K562 (cell line): ENCODE measurements around the gene PARP14. TPM values are rescaled to one million over a fixed set of nuclear protein-coding genes. Genes with fewer than 3 reads are reported as not detected.

Source experiments
- ATAC-seq: fragments of 200-7000 bp; cut with Tn5 transposase; 3 replicates; pipeline ENCODE4 v1.9.1; 2020; ENCODE audit warnings: moderate library complexity
- BruUV-seq: library from RNA; stranded (reverse); fragments of 400-500 nt; replicated peaks from 2 replicates; lab custom pipeline; 2021; lab: Mats Ljungman, UMichigan
- CTCF ChIA-PET: fragments of 300-600 bp; formaldehyde crosslinking; extraction: SDS; loops from one replicate; lab custom pipeline; 2021; ENCODE audit warnings: low intra/inter-chr PET ratio; lab: Yijun Ruan, JAX
- POLR2A ChIA-PET: fragments of 300-600, 350-650 bp; sonication (Branson Sonifier 250); formaldehyde crosslinking; extraction: SDS; loops from one replicate; lab custom pipeline; 2021; ENCODE audit warnings: antibody characterized with exemption, inconsistent platforms; lab: Yijun Ruan, JAX
- DNase-seq, 4 experiments: peaks; one replicate each; pipeline versions ENCODE4 v3.0.0 to v3.0.0-alpha.2; 2011 to 2018; ENCODE audit warnings: low spot score in 3 of 4, mixed read lengths in 3 of 4; ENCODE audit errors: extremely low read depth in 1 of 4
- FAIRE-seq: peaks from 2 replicates; lab custom pipeline; 2011; peaks lifted over from hg19 to GRCh38; lab: Jason Lieb, UNC
- H2AFZ ChIP-seq: 2 replicates; pipeline ENCODE4 v1.6.0; 2011; ENCODE audit warnings: low read depth, low read length, control low read depth, inconsistent platforms
- H3K27ac ChIP-seq: fragments of 200-600 bp; 3 replicates; pipeline ENCODE4 v1.8.0; 2011; ENCODE audit warnings: low read depth, mild to moderate bottlenecking, control low read depth, inconsistent platforms, low read length, moderate library complexity, mixed read lengths; ENCODE audit errors: extremely low read depth
- H3K27me3 ChIP-seq, 2 experiments: fragments of 300-600 bp in 1 of 2; 2 replicates in 1 of 2; 3 replicates in 1 of 2; pipeline versions ENCODE4 v1.6.0 to v1.8.0; 2011; ENCODE audit warnings: inconsistent platforms in 2 of 2, low read length in 2 of 2, mild to moderate bottlenecking in 1 of 2, mixed read lengths in 1 of 2, moderate library complexity in 1 of 2; ENCODE audit not compliant: control insufficient read depth in 2 of 2, insufficient read depth in 2 of 2
- H3K36me3 ChIP-seq: fragments of 300-600 bp; 3 replicates; pipeline ENCODE4 v1.8.0; 2011; ENCODE audit warnings: mild to moderate bottlenecking, low read length, inconsistent platforms; ENCODE audit not compliant: control insufficient read depth, insufficient read depth
- H3K4me1 ChIP-seq, 2 experiments: fragments of 200-600 bp in 1 of 2; replicated peaks in 1 of 2; 2 replicates in 1 of 2; 3 replicates in 1 of 2; pipeline versions ENCODE4 v1.5.1 to v1.8.0; 2011; ENCODE audit warnings: inconsistent platforms in 2 of 2, low read length in 2 of 2, mild to moderate bottlenecking in 1 of 2, mixed read lengths in 1 of 2, moderate library complexity in 1 of 2; ENCODE audit not compliant: control insufficient read depth in 2 of 2, insufficient read depth in 2 of 2
- H3K4me2 ChIP-seq: 2 replicates; pipeline ENCODE4 v1.6.1; 2011; ENCODE audit warnings: low read length, control low read depth, inconsistent platforms, mixed read lengths; ENCODE audit not compliant: insufficient read depth
- H3K4me3 ChIP-seq: fragments of 200-600 bp; sonication (generic), shearing (Covaris generic); 2 replicates; pipeline ENCODE4 v1.5.1; 2016; ENCODE audit warnings: control low read depth, inconsistent platforms
- H3K79me2 ChIP-seq: fragments of 200-600 bp; 3 replicates; pipeline ENCODE4 v1.8.0; 2011; ENCODE audit warnings: low read length, inconsistent platforms; ENCODE audit not compliant: control insufficient read depth, insufficient read depth
- H3K9ac ChIP-seq, 2 experiments: 2 replicates each; pipeline versions ENCODE4 v1.6.0 to v1.6.1; 2011; ENCODE audit warnings: low read depth in 2 of 2, low read length in 2 of 2, control low read depth in 1 of 2, inconsistent platforms in 1 of 2, mild to moderate bottlenecking in 1 of 2, mixed read lengths in 1 of 2; ENCODE audit not compliant: insufficient read depth in 1 of 2
- H3K9me1 ChIP-seq: one replicate; pipeline ENCODE4 v1.6.0; 2011; ENCODE audit warnings: inconsistent platforms, mild to moderate bottlenecking, low read length, moderate library complexity; ENCODE audit not compliant: control insufficient read depth, insufficient read depth
- H3K9me3 ChIP-seq: replicated peaks from 2 replicates; pipeline ENCODE4 v1.5.1; 2011; ENCODE audit warnings: low read depth, low read length, inconsistent platforms; ENCODE audit not compliant: control insufficient read depth, insufficient read depth
- H4K20me1 ChIP-seq: replicated peaks from 2 replicates; pipeline ENCODE4 v1.6.1; 2011; ENCODE audit warnings: low read length, inconsistent platforms, mixed read lengths; ENCODE audit not compliant: control insufficient read depth, insufficient read depth
- E2F3 ChIP-seq: fragments of 250-450 bp; sonication (Bioruptor Pico); IDR thresholded peaks from 2 replicates; pipeline ENCODE4 v1.4.0; 2020; ENCODE audit warnings: mild to moderate bottlenecking
- ETS2 ChIP-seq: IDR thresholded peaks from 2 replicates; pipeline ENCODE4 v1.6.1; 2016; ENCODE audit warnings: borderline replicate concordance, missing genetic modification characterization, mild to moderate bottlenecking, moderate library complexity, missing compliant biosample characterization; ENCODE audit not compliant: poor library complexity, severe bottlenecking
- GABPA ChIP-seq: fragments of 200-800 bp; sonication (Bioruptor generic); conservative IDR thresholded peaks from 2 replicates; pipeline ENCODE4 v1.6.1; 2016; ENCODE audit warnings: low read depth, missing genetic modification characterization, missing compliant biosample characterization
- KDM2B ChIP-seq: fragments of 250-450 bp; sonication (Bioruptor Pico); IDR thresholded peaks from 2 replicates; pipeline ENCODE4 v1.8.0; 2021; ENCODE audit warnings: mild to moderate bottlenecking, moderate library complexity
- PHF8 ChIP-seq: fragments of 200-600 bp; sonication (generic); IDR thresholded peaks from 2 replicates; pipeline ENCODE4 v1.6.1; 2012; ENCODE audit warnings: mixed run types, mild to moderate bottlenecking, inconsistent platforms, low read length, moderate library complexity, borderline replicate concordance
- TAF9B ChIP-seq: fragments of 450-650 bp; IDR thresholded peaks from 2 replicates; pipeline ENCODE4 v1.6.1; 2018; ENCODE audit warnings: mild to moderate bottlenecking; ENCODE audit not compliant: partially characterized antibody
- TARDBP ChIP-seq: fragments of 450-650 bp; IDR thresholded peaks from 2 replicates; pipeline ENCODE4 v1.6.1; 2016
- ZNF143 ChIP-seq: sonication (generic); formaldehyde crosslinking; IDR thresholded peaks from 2 replicates; pipeline ENCODE4 v1.9.0; 2022; ENCODE audit warnings: mild to moderate bottlenecking, missing genetic modification reagents
- ZNF282 ChIP-seq: sonication (generic); formaldehyde crosslinking; IDR thresholded peaks from 2 replicates; pipeline ENCODE4 v1.8.1; 2023; ENCODE audit warnings: missing genetic modification reagents
- ZNF347 ChIP-seq: fragments of 450-650 bp; formaldehyde crosslinking; IDR thresholded peaks from 2 replicates; pipeline ENCODE4 v1.4.0; 2020; ENCODE audit warnings: low read depth, mild to moderate bottlenecking, moderate library complexity
- WGBS: fragments of 100-300 bp; shearing (Covaris generic); methylation state at CpG from one replicate; pipeline ENCODE4 v1.1.6; 2016; ENCODE audit warnings: low coverage, mixed read lengths; ENCODE audit not compliant: insufficient coverage; ENCODE audit errors: missing lambda C conversion rate; 5-methylcytosine and 5-hydroxymethylcytosine counted together
- in situ Hi-C: fragments of 300-500 bp; cut with MboI; formaldehyde crosslinking; loops from 4 replicates; pipeline ENCODE4 v1.15.0; 2018; ENCODE audit warnings: inconsistent platforms, mixed read lengths
- intact Hi-C: fragments of 100-400 bp; cut with micrococcal nuclease; formaldehyde crosslinking; loops from 2 replicates; pipeline ENCODE4 v1.14.2; 2022
- polyA plus RNA-seq, 8 experiments: library from polyadenylated mRNA; depleted of rRNA in 4 of 8; stranded (reverse) in 5 of 8; unstranded in 3 of 8; fragments of >200 nt; fragmentation: Nextera tagmentation in 2 of 8; fragmentation: Illumina TruSeq in 1 of 8; extraction: Ambion mirVana in 2 of 8; extraction: Trizol in 1 of 8; gene quantifications; 2 replicates each; pipeline versions ENCODE4 v1.2.1 to v1.2.3, GENCODE V29; 2011 to 2014; ENCODE audit warnings: inconsistent platforms in 1 of 8, missing spikeins in 1 of 8
- total RNA-seq, 7 experiments: library from RNA; depleted of rRNA in 6 of 7; stranded (reverse); fragments of >200 nt in 6 of 7; fragmentation: Illumina TruSeq in 2 of 7; extraction: Trizol in 2 of 7; gene quantifications; 2 replicates each; pipeline versions ENCODE4 v1.2.1 to v1.2.3, GENCODE V29; 2011 to 2021; ENCODE audit warnings: low replicate concordance in 1 of 7

Gene PARP14
- total and polyA plus RNA-seq, 9 of the 15 experiments (the other 6 are each of a cell fraction or from before 2014, with no cell fraction given): 3.1 to 14.4 (median 9.0) TPM

- POLR2A ChIA-PET: no interaction called here
- DNase-seq: no peak
- Histone ChIP-seq H3K79me2 (no peaks in the 10 kb centered on the region), H3K4me2 (no peak overlapping the region), H3K4me3 (no peak overlapping the region), H3K9me3 (no peaks in the 10 kb centered on the region), H2AFZ (peak overlapping the region; percentile 22; the same call in 1 of the 2 replicates), H3K9me1 (no peaks in the 10 kb centered on the region), H3K27me3 (no peaks in the 10 kb centered on the region), H3K9ac (no peak overlapping the region), H3K27ac (no peak overlapping the region), H3K36me3 (no peaks in the 10 kb centered on the region), H4K20me1 (no peaks in the 10 kb centered on the region), H3K4me1 (no peaks in the 10 kb centered on the region)
- in situ Hi-C loops: no loop called here
- intact Hi-C loops: no loop called here
- no peak for ATAC-seq
- WGBS: 52% methylated on average over 3 of the region's 3 CpGs
- CTCF ChIA-PET: no interaction called here
- TF ChIP-seq TAF9B (no peak), KDM2B (CRISPR knock-in tag) (no peak), E2F3 (CRISPR knock-in tag) (no peak), ZNF143 (no peak), ETS2 (tag) (no peak), TARDBP (no peak), ZNF347 (no peak), GABPA (tag) (no peak), ZNF282 (CRISPR knock-in tag) (no peak), PHF8 (no peak)
- BruUV-seq: no TSS peak
- FAIRE-seq: no peak
Measured at GRCh38 chr3:122767540-122768372, 87.1 kb downstream of the PARP14 start.
